ENCODE measurements around the gene GOLGA8H.
A peak's percentile ranks its signal among the peaks of the same experiment; 100 is the strongest.
"Not testable (repeated sequence)": the region's sequence is repeated elsewhere in the genome, so short reads cannot be mapped to it uniquely, and the experiment has no call there.

The GOLGA8H gene, protein sequence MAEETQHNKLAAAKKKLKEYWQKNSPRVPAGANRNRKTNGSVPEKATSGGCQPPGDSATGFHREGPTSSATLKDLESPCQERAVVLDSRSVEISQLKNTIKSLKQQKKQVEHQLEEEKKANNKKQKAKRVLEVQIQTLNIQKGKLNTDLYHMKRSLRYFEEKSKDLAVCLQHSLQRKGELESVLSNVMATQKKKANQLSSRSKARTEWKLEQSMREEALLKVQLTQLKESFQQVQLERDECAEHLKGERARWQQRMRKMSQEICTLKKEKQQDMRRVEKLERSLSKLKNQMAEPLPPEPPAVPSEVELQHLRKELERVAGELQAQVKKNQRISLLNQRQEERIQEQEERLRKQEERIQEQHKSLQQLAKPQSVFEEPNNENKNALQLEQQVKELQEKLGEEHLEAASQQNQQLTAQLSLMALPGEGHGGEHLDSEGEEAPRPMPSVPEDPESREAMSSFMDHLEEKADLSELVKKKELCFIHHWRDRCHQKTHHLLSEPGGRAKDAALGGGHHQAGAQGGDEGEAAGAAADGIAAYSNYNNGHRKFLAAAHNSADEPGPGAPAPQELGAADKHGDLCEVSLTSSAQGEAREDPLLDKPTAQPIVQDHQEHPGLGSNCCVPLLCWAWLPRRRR

GRCh38 chr15:30603796-30604195 is at the start of gene GOLGA8H:
TSS of gene GOLGA8H (plus strand) at chr15:30604028. CDS start at chr15:30604126, 98 bp downstream.
- DNase-seq (ENCODE audit: low spot score) = peak; percentile 26

DNA sequence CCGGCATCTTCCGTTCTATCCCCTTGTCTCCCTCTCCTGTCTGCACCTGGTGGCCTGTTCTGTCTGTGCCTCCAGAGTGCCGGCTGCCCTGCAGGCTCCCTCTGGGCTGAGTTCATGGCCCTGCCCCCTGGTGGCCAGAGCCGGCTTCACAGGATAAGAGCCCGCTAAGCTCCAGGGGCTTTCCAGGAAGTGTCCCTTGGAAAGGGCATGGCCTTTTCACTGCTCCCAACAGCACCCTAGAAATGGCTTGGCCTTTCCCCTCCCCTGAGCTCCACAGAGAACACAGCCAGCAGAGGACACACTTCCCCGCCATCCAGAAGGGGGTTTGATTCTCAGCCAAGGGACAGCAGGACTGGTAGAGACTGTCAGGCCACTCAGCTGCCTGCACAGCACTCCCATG is 36.9 kb upstream of the GOLGA8H start:
- DNase-seq (ENCODE audit: low spot score) = peak; percentile 0

DNA sequence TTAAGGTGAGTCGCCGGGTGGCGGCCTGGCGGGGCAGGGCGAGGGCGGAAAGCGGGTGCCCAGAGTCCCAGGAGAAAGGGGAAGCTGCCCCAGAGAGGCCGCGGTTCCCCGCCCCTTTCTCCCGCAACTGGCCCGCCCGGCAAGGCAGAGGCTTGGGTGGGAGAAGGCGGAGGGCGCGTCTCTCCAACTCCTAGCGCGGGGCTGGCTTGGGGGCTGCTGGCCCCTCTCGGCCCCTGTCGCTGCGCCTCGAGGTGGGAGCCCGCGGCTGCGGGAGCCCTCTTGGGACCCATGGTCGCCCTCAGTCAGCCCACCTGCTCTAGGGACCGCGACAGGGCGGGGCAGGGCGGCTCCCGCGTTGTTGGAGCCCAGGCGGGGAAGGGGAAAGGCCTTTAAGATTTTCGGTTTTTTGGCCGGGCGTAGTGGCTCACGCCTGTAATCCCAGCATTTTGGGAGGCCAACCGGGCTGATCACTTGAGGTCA is 30.8 kb upstream of the GOLGA8H start:
- not testable (repeated sequence) for DNase-seq (ENCODE audit: low spot score)

GRCh38 chr15:30579394-30579970 is 24.3 kb upstream of the GOLGA8H start:
- DNase-seq (ENCODE audit: low spot score) = not testable (repeated sequence)

DNA sequence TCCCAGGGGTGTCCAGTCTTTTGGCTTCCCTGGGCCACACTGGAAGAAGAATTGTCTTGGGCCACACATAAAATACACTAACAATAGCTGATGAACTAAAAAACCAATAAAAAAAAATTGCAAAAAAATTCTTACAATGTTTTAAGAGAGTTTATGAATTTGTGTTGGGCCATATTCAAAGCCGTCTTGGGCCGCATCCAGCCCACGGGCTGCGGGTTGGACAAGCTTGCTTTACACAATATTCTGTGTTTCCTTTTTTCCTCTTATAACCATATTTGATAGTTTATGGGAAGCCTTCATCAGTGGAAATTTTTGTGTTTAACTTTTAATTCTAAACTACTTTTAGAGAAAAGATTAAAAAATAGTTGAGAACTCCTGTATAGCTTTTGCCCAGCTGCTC is 23.1 kb upstream of the GOLGA8H start:
- not testable (repeated sequence) for DNase-seq (ENCODE audit: low spot score)

DNA sequence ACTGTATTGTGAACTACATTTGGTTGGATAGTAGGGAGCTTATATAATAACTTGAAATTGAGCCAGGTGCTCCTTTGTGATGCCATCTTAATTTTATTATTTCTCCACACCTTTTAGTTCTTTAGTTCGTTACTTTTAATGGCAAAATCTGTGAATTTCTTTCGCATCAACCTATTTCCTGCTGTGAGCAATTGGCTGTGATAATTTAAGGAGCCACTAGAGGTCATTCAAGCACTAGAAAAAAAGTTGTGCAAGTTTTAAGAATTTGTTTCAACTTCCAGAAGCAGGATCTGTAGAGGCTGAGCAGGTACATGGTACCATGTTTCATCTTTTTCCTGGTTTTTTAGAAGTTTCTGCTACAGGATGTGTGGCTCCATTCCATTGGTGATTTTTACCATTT is 4.9 kb upstream of the GOLGA8H start:
- DNase-seq (ENCODE audit: low spot score) = not testable (repeated sequence)

GRCh38 chr15:30612271-30612670 is 8.4 kb downstream of the GOLGA8H start:
- DNase-seq (ENCODE audit: low spot score) = not testable (repeated sequence)

GRCh38 chr15:30621342-30621741 is 17.5 kb downstream of the GOLGA8H start:
- peak; percentile 30 for DNase-seq (ENCODE audit: low spot score)

GRCh38 chr15:30625436-30626193 is 21.8 kb downstream of the GOLGA8H start, which contains the start of gene ARHGAP11B:
TSS of gene ARHGAP11B (plus strand) at chr15:30626128.
- DNase-seq (ENCODE audit: low spot score) = peak; percentile 98

GRCh38 chr15:30626194-30626565 is 22.4 kb downstream of the GOLGA8H start:
- DNase-seq (ENCODE audit: low spot score) = peak; percentile 41

DNA sequence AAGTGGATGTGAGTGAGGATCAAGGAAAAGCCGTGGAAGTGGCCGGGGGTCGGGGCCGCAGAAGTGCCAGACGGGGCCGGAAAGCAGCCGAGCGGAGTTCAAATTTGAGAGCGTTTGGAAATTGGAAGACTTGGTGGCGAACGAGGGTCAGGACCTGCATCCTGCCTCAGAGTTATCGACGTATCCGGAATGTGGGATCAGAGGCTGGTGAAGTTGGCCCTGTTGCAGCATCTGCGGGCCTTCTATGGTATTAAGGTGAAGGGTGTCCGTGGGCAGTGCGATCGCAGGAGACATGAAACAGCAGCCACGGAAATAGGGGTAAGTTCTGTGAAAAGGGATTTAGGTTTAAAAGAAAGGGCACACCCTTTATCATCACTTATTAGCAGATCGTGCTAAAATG is 22.8 kb downstream of the GOLGA8H start:
- not testable (repeated sequence) for DNase-seq (ENCODE audit: low spot score)

DNA sequence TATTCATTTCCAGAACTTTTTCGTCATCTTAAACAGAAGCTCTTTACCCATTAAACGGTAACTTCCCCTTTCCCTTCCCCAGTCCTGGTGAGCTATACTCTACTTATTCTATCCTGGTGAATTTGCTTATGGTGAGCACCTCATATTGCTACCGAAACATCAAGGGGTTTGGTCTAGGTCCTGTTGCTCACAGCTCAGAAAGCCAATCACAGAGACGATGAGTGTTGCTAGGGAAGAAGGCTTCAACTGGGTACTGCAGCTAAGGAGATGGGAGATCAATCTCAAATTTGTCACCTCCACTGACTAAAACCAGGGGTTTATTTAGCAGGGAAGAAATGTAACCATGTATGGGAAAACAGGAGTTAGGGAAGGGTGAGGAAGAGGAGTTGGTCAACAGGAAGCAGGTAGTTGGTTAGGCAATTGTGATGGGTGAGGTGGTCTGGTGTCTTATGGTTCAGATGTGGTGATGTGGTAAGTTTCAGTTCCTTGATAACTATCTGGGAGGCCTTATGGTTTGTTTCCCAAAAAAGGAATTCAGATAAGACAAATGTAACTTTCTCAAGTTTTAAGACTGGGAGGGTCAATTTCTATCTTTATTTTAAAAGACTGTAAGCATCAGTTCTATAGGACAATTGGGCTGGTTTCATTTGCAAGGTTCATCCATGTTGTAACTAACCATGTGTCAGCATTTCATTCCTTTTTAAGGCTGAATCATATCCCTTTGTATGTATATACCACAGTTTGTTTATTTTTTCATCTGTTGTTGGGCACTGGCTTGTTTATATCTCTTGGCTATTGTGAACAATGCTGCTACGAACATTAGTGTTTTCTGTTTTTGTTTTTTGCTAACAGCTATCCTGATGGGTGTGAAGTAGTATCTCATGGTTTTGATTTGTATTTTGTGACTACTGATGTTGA is 46.4 kb downstream of the GOLGA8H start:
- peak; percentile 17 for DNase-seq (ENCODE audit: low spot score)

- peak; percentile 57 for DNase-seq (ENCODE audit: low spot score)
Observed at GRCh38 chr15:30661154-30661553, 57.3 kb downstream of the GOLGA8H start.

Measured in NAMALWA (cell line).